H9 (cell line): ENCODE measurements around the gene MRM2. TPM values are rescaled to one million over a fixed set of nuclear protein-coding genes. Genes with fewer than 3 reads are reported as not detected.
A peak's percentile ranks its signal among the peaks of the same experiment; 100 is the strongest.

Experiments used
- DNase-seq: peaks from one replicate; pipeline ENCODE4 v3.0.0-alpha.2; 2017
- H2AFZ ChIP-seq: one replicate; pipeline ENCODE4 v1.6.1; 2013; ENCODE audit warnings: mild to moderate bottlenecking, low read length, control low read depth, moderate library complexity
- H2AK5ac ChIP-seq: 2 replicates; pipeline ENCODE4 v1.6.1; 2013; ENCODE audit warnings: low read length, control low read depth, mixed read lengths; ENCODE audit not compliant: insufficient read length
- H2BK120ac ChIP-seq: one replicate; pipeline ENCODE4 v1.6.1; 2013; ENCODE audit warnings: low read depth, mild to moderate bottlenecking, low read length, control low read depth, inconsistent platforms; ENCODE audit not compliant: poor library complexity, severe bottlenecking
- H2BK12ac ChIP-seq: 2 replicates; pipeline ENCODE4 v1.6.1; 2013; ENCODE audit warnings: low read length, control low read depth, mixed read lengths, low read depth; ENCODE audit not compliant: insufficient read length
- H2BK15ac ChIP-seq: 2 replicates; pipeline ENCODE4 v1.6.1; 2013; ENCODE audit warnings: low read depth, low read length, control low read depth
- H2BK20ac ChIP-seq: one replicate; pipeline ENCODE4 v1.6.1; 2013; ENCODE audit warnings: low read depth, mild to moderate bottlenecking, low read length, control low read depth, inconsistent platforms; ENCODE audit not compliant: poor library complexity, severe bottlenecking
- H2BK5ac ChIP-seq: 2 replicates; pipeline ENCODE4 v1.6.1; 2013; ENCODE audit warnings: low read length, control low read depth, mixed read lengths; ENCODE audit not compliant: insufficient read length
- H3K14ac ChIP-seq: 2 replicates; pipeline ENCODE4 v1.6.1; 2013; ENCODE audit warnings: low read length, control low read depth; ENCODE audit not compliant: insufficient read depth
- H3K18ac ChIP-seq: 2 replicates; pipeline ENCODE4 v1.6.1; 2013; ENCODE audit warnings: low read depth, mild to moderate bottlenecking, mixed read lengths, low read length, control low read depth; ENCODE audit not compliant: insufficient read length
- H3K23ac ChIP-seq: 2 replicates; pipeline ENCODE4 v1.6.1; 2013; ENCODE audit warnings: low read length, control low read depth, mixed read lengths, low read depth; ENCODE audit not compliant: insufficient read length
- H3K23me2 ChIP-seq: 2 replicates; pipeline ENCODE4 v1.6.1; 2013; ENCODE audit warnings: low read depth, mild to moderate bottlenecking, mixed read lengths, low read length, control low read depth; ENCODE audit not compliant: insufficient read length, poor library complexity, severe bottlenecking
- H3K27ac ChIP-seq: 2 replicates; pipeline ENCODE4 v1.5.1; 2013; ENCODE audit warnings: low read length, control low read depth, mixed read lengths, low read depth; ENCODE audit not compliant: insufficient read length
- H3K27me3 ChIP-seq: 2 replicates; pipeline ENCODE4 v1.6.1; 2013; ENCODE audit warnings: low read length, control low read depth, inconsistent platforms; ENCODE audit not compliant: insufficient read depth
- H3K4ac ChIP-seq: 2 replicates; pipeline ENCODE4 v1.6.1; 2013; ENCODE audit warnings: low read depth, mild to moderate bottlenecking, control low read depth, inconsistent platforms, low read length, moderate library complexity
- H3K4me1 ChIP-seq: 2 replicates; pipeline ENCODE4 v1.6.1; 2013; ENCODE audit warnings: low read length, control low read depth, inconsistent platforms; ENCODE audit not compliant: insufficient read depth
- H3K4me2 ChIP-seq: 2 replicates; pipeline ENCODE4 v1.6.1; 2013; ENCODE audit warnings: low read length, control low read depth, mixed read lengths; ENCODE audit not compliant: insufficient read length, insufficient read depth
- H3K56ac ChIP-seq: 2 replicates; pipeline ENCODE4 v1.6.1; 2013; ENCODE audit warnings: low read depth, mild to moderate bottlenecking, mixed read lengths, low read length, control low read depth; ENCODE audit not compliant: insufficient read length
- H3K79me1 ChIP-seq: 2 replicates; pipeline ENCODE4 v1.6.1; 2013; ENCODE audit warnings: low read depth, mild to moderate bottlenecking, moderate library complexity, low read length, control low read depth, inconsistent platforms; ENCODE audit not compliant: insufficient read depth, poor library complexity, severe bottlenecking
- H3K79me2 ChIP-seq: 2 replicates; pipeline ENCODE4 v1.6.1; 2013; ENCODE audit warnings: low read length, control low read depth, inconsistent platforms; ENCODE audit not compliant: insufficient read depth
- H3K9ac ChIP-seq: 2 replicates; pipeline ENCODE4 v1.6.1; 2013; ENCODE audit warnings: low read length, control low read depth, mixed read lengths; ENCODE audit not compliant: insufficient read length; ENCODE audit errors: extremely low read depth
- H3K9me3 ChIP-seq: one replicate; pipeline ENCODE4 v1.6.1; 2013; ENCODE audit warnings: low read depth, low read length, inconsistent platforms; ENCODE audit not compliant: control insufficient read depth
- H3T11ph ChIP-seq: one replicate; pipeline ENCODE4 v1.6.1; 2013; ENCODE audit warnings: mild to moderate bottlenecking, low read length, control low read depth, inconsistent platforms
- H4K20me1 ChIP-seq: one replicate; pipeline ENCODE4 v1.6.1; 2013; ENCODE audit not compliant: control insufficient read depth, insufficient read length, insufficient read depth
- H4K5ac ChIP-seq: 2 replicates; pipeline ENCODE4 v1.6.1; 2013; ENCODE audit warnings: low read depth, mild to moderate bottlenecking, mixed read lengths, low read length, control low read depth; ENCODE audit not compliant: insufficient read length
- H4K8ac ChIP-seq: replicated peaks from 2 replicates; pipeline ENCODE4 v1.6.1; 2013; ENCODE audit warnings: low read length, control low read depth, mixed read lengths, low read depth; ENCODE audit not compliant: insufficient read length
- H4K91ac ChIP-seq: 2 replicates; pipeline ENCODE4 v1.6.1; 2013; ENCODE audit warnings: low read depth, mild to moderate bottlenecking, moderate library complexity, mixed read lengths, low read length, control low read depth; ENCODE audit not compliant: insufficient read length
- H3K27ac Mint-ChIP-seq, 3 experiments: 2 replicates in 2 of 3; 3 replicates in 1 of 3; pipeline ENCODE4 v1.8.0; 2020 to 2021; ENCODE audit warnings: mixed read lengths in 3 of 3, mild to moderate bottlenecking in 1 of 3, moderate library complexity in 1 of 3
- H3K27me3 Mint-ChIP-seq: 2 replicates; pipeline ENCODE4 v1.8.0; 2021; ENCODE audit warnings: low read depth, mild to moderate bottlenecking, moderate library complexity, mixed read lengths
- H3K36me3 Mint-ChIP-seq, 3 experiments: 2 replicates in 2 of 3; 3 replicates in 1 of 3; pipeline ENCODE4 v1.8.0; 2020 to 2021; ENCODE audit warnings: low read depth in 3 of 3, mixed read lengths in 3 of 3; ENCODE audit not compliant: insufficient read depth in 1 of 3
- H3K4me1 Mint-ChIP-seq, 2 experiments: 2 replicates each; pipeline ENCODE4 v1.8.0; 2020; ENCODE audit warnings: mixed read lengths in 2 of 2
- H3K4me3 Mint-ChIP-seq, 2 experiments: 2 replicates in 1 of 2; 3 replicates in 1 of 2; pipeline ENCODE4 v1.8.0; 2020 to 2021; ENCODE audit warnings: mild to moderate bottlenecking in 2 of 2, mixed read lengths in 2 of 2, moderate library complexity in 1 of 2
- H3K9me3 Mint-ChIP-seq, 2 experiments: 2 replicates in 1 of 2; 3 replicates in 1 of 2; pipeline ENCODE4 v1.8.0; 2020; ENCODE audit warnings: mild to moderate bottlenecking in 2 of 2, mixed read lengths in 2 of 2, moderate library complexity in 1 of 2
- WGBS: extraction: QIAGEN DNeasy Blood & Tissue Kit; methylation state at CpG from one replicate; pipeline ENCODE4 v1.1.7; 2013; ENCODE audit warnings: missing lambda C conversion rate, low lambda C conversion rate, mixed read lengths; ENCODE audit not compliant: insufficient read length; ENCODE audit errors: extremely low coverage; 5-methylcytosine and 5-hydroxymethylcytosine counted together
- total RNA-seq: library from RNA; stranded (reverse); gene quantifications from 2 replicates; pipeline ENCODE4 v1.2.1, GENCODE V29; 2021
- TF ChIP-seq, protein P1 (sequence below): fragments of 200-600 bp; sonication (generic); conservative IDR thresholded peaks from 3 replicates; pipeline ENCODE4 v1.8.0; 2021; ENCODE audit warnings: antibody characterized with exemption, mild to moderate bottlenecking

The MRM2 gene
- total RNA-seq, 1 experiment from 2014 or later = 59.0 TPM

- H3K18ac ChIP-seq = no peak overlapping the region
- no peak overlapping the region for H2BK5ac ChIP-seq
- H3K14ac ChIP-seq = no peak overlapping the region
- no peak for DNase-seq
- H3K9me3 ChIP-seq = no peaks in the 10 kb centered on the region
- no peak overlapping the region for H4K8ac ChIP-seq
- no peak overlapping the region for H2BK120ac ChIP-seq
- no peak overlapping the region; a peak in 1 of 5 replicates for H3K4me3 Mint-ChIP-seq
- H3K56ac ChIP-seq = no peak overlapping the region
- no peak overlapping the region for H3K9ac ChIP-seq
- H3K9me3 Mint-ChIP-seq = peaks cover 1 to 5% of the 10 kb centered on the region in 2 experiments; a peak in 3 of 5 replicates
- no peaks in the 10 kb centered on the region for H4K20me1 ChIP-seq
- no peak overlapping the region for H2BK12ac ChIP-seq
- H2AFZ ChIP-seq = no peak overlapping the region
- H3K79me2 ChIP-seq = no peaks in the 10 kb centered on the region
- H3K36me3 Mint-ChIP-seq = peaks cover 58 to 92% (median 86%) of the 10 kb centered on the region in 3 experiments
- H3K27me3 Mint-ChIP-seq = peaks cover 2% of the 10 kb centered on the region
- H3K4me1 Mint-ChIP-seq = no peaks in the 10 kb centered on the region
- H4K91ac ChIP-seq = no peak overlapping the region
- H3T11ph ChIP-seq = no peak overlapping the region
- H3K27ac ChIP-seq = no peak overlapping the region
- no peak overlapping the region for H2BK15ac ChIP-seq
- no CpG with 5 or more reads among the region's 17 CpGs for WGBS
- no peak overlapping the region for H2AK5ac ChIP-seq
- H3K27ac Mint-ChIP-seq = peak overlapping the region in 1 of 3 experiments; percentile 61; a peak in 2 of 7 replicates
- no peaks in the 10 kb centered on the region for H3K23me2 ChIP-seq
- H3K27me3 ChIP-seq = no peaks in the 10 kb centered on the region
- no peaks in the 10 kb centered on the region for H3K4me1 ChIP-seq
- H3K4me2 ChIP-seq = no peak overlapping the region
- H4K5ac ChIP-seq = no peak overlapping the region
- H2BK20ac ChIP-seq = no peak overlapping the region
- no peak overlapping the region for H3K23ac ChIP-seq
- H3K79me1 ChIP-seq = no peaks in the 10 kb centered on the region
- TF ChIP-seq, protein P1, sequence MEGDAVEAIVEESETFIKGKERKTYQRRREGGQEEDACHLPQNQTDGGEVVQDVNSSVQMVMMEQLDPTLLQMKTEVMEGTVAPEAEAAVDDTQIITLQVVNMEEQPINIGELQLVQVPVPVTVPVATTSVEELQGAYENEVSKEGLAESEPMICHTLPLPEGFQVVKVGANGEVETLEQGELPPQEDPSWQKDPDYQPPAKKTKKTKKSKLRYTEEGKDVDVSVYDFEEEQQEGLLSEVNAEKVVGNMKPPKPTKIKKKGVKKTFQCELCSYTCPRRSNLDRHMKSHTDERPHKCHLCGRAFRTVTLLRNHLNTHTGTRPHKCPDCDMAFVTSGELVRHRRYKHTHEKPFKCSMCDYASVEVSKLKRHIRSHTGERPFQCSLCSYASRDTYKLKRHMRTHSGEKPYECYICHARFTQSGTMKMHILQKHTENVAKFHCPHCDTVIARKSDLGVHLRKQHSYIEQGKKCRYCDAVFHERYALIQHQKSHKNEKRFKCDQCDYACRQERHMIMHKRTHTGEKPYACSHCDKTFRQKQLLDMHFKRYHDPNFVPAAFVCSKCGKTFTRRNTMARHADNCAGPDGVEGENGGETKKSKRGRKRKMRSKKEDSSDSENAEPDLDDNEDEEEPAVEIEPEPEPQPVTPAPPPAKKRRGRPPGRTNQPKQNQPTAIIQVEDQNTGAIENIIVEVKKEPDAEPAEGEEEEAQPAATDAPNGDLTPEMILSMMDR = no peak
- H3K4ac ChIP-seq = no peak overlapping the region
Observed at GRCh38 chr7:2215851-2216250, 26.2 kb downstream of the MRM2 start.
